WTC11 (cell line): ENCODE results near the gene SPATA32.

Experiments
- FOXP1 ChIP-seq: sonication (generic); formaldehyde crosslinking; IDR thresholded peaks from 2 replicates; pipeline ENCODE4 v1.8.0; 2022; ENCODE audit warnings: missing genetic modification reagents, mild to moderate bottlenecking, moderate library complexity, borderline replicate concordance
- TF ChIP-seq, protein P1 (sequence below): sonication (generic); formaldehyde crosslinking; IDR thresholded peaks from 2 replicates; pipeline ENCODE4 v1.8.1; 2022; ENCODE audit warnings: low read depth, mild to moderate bottlenecking, moderate library complexity, missing genetic modification reagents, borderline replicate concordance
- TF ChIP-seq, protein P2 (sequence below): fragments of 200-600 bp; IDR thresholded peaks from 2 replicates; pipeline ENCODE4 v1.8.0; 2022; ENCODE audit warnings: antibody characterized with exemption
- TF ChIP-seq, protein P3 (sequence below): fragments of 250-450 bp; sonication (Bioruptor Pico); IDR thresholded peaks from 2 replicates; pipeline ENCODE4 v1.9.0; 2021; ENCODE audit warnings: mild to moderate bottlenecking

DNA sequence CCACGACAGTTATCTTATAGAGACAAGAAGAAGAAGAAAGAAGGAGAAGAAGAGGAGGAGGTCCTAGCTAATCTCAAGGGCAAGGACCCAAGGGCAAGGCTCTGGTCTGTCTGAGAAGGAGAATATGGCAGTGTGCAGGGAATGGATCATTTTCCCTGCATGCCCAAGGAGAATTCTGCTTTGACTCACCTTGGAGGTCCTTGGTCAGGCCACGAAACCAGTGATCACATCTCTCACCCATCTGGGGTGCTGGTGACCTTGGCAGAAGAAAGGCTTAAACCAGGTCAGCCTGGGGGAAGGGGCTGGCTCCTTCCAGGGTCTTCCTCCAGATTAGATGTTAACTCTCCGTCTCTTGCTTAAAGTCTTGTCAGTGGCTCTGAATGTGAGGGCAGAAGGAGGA, 41.8 kb downstream of the SPATA32 start:
- no peak for TF ChIP-seq FOXP1 (CRISPR knock-in tag)
- TF ChIP-seq, protein P1, sequence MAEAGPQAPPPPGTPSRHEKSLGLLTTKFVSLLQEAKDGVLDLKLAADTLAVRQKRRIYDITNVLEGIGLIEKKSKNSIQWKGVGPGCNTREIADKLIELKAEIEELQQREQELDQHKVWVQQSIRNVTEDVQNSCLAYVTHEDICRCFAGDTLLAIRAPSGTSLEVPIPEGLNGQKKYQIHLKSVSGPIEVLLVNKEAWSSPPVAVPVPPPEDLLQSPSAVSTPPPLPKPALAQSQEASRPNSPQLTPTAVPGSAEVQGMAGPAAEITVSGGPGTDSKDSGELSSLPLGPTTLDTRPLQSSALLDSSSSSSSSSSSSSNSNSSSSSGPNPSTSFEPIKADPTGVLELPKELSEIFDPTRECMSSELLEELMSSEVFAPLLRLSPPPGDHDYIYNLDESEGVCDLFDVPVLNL (CRISPR knock-in tag) = no peak
- TF ChIP-seq, protein P2, sequence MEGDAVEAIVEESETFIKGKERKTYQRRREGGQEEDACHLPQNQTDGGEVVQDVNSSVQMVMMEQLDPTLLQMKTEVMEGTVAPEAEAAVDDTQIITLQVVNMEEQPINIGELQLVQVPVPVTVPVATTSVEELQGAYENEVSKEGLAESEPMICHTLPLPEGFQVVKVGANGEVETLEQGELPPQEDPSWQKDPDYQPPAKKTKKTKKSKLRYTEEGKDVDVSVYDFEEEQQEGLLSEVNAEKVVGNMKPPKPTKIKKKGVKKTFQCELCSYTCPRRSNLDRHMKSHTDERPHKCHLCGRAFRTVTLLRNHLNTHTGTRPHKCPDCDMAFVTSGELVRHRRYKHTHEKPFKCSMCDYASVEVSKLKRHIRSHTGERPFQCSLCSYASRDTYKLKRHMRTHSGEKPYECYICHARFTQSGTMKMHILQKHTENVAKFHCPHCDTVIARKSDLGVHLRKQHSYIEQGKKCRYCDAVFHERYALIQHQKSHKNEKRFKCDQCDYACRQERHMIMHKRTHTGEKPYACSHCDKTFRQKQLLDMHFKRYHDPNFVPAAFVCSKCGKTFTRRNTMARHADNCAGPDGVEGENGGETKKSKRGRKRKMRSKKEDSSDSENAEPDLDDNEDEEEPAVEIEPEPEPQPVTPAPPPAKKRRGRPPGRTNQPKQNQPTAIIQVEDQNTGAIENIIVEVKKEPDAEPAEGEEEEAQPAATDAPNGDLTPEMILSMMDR = no peak
- TF ChIP-seq, protein P3, sequence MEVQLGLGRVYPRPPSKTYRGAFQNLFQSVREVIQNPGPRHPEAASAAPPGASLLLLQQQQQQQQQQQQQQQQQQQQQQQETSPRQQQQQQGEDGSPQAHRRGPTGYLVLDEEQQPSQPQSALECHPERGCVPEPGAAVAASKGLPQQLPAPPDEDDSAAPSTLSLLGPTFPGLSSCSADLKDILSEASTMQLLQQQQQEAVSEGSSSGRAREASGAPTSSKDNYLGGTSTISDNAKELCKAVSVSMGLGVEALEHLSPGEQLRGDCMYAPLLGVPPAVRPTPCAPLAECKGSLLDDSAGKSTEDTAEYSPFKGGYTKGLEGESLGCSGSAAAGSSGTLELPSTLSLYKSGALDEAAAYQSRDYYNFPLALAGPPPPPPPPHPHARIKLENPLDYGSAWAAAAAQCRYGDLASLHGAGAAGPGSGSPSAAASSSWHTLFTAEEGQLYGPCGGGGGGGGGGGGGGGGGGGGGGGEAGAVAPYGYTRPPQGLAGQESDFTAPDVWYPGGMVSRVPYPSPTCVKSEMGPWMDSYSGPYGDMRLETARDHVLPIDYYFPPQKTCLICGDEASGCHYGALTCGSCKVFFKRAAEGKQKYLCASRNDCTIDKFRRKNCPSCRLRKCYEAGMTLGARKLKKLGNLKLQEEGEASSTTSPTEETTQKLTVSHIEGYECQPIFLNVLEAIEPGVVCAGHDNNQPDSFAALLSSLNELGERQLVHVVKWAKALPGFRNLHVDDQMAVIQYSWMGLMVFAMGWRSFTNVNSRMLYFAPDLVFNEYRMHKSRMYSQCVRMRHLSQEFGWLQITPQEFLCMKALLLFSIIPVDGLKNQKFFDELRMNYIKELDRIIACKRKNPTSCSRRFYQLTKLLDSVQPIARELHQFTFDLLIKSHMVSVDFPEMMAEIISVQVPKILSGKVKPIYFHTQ (CRISPR knock-in tag) = no peak
